T-helper 1 cell treated with Interleukin-12 subunit alpha and Interleukin-12 subunit beta and Interleukin-4 antibody, amounts not matched to agents 30 ng/mL and 1 ng/mL, for 36 hours (primary cell): ENCODE results near the gene HOXD10. TPM values are rescaled to one million over a fixed set of nuclear protein-coding genes. Genes with fewer than 3 reads are reported as not detected.

Experiments
- intact Hi-C: fragments of 100-400 bp; cut with micrococcal nuclease; formaldehyde crosslinking; loops from one replicate; pipeline ENCODE4 v1.15.1; 2024
- total RNA-seq: library from RNA; stranded (reverse); gene quantifications from 2 replicates; pipeline ENCODE4 v1.2.3, GENCODE V29; 2022

HOXD10 gene
- total RNA-seq, 1 donor from 2014 or later = not detected

GRCh38 chr2:176105730-176106580, 10.6 kb upstream of the HOXD10 start:
- intact Hi-C loops = no loop called here

- intact Hi-C loops = no loop called here
Measured at GRCh38 chr2:176106581-176107539, 9.7 kb upstream of the HOXD10 start, which contains the start of gene HOXD11. Gene HOXD11 (plus strand): TSS chr2:176107280. CDS start chr2:176107356, 76 bp downstream.

DNA sequence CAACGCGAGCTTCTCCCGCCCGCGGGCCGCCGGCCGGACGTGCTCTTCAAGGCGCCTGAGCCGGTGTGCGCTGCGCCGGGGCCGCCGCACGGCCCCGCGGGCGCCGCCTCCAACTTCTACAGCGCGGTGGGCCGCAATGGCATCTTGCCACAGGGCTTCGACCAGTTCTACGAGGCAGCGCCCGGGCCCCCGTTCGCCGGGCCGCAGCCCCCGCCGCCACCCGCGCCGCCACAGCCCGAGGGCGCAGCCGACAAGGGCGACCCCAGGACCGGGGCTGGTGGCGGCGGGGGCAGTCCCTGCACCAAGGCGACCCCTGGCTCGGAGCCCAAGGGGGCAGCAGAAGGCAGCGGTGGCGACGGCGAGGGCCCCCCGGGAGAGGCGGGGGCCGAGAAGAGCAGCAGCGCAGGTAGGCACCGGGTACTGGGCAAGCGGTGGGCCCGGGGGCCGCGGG, 8.8 kb upstream of the HOXD10 start:
- intact Hi-C loops = no loop called here

- intact Hi-C loops = loop anchor here (1.0 kb wide), 2 partner anchors 10 to 52 kb away; no protein-coding TSS in a partner anchor
Measured at GRCh38 chr2:176109192-176109901, 7.2 kb upstream of the HOXD10 start.

DNA sequence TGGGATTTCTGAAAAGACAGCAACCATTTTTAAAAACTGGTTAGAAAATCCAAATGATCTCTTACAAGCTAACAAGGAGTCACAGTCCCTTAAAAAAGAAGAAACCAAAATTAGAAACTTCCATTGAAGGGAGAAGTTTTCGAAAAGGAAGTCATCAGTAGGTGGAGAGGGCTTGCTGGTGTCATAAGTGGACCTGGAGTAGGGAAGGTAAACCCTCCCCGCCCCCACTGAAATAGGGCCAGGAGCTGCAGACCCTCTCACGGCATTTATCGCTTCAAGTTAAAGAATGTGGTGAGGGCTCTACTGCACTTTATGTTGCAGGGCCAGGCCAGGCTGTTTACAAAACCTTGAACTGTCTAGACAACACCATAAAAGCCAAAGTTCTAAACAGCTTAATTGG, 6.6 kb upstream of the HOXD10 start:
- intact Hi-C loops = loop anchor here (1.0 to 2.0 kb wide), 4 partner anchors 9 to 51 kb away; no protein-coding TSS in a partner anchor

GRCh38 chr2:176110415-176111308, 5.9 kb upstream of the HOXD10 start:
- intact Hi-C loops = loop anchor here (2.0 kb wide), 2 partner anchors 22 to 32 kb away; no protein-coding TSS in a partner anchor

- intact Hi-C loops = loop anchor here (2.0 kb wide), 2 partner anchors 22 to 32 kb away; no protein-coding TSS in a partner anchor
Measured at GRCh38 chr2:176111309-176111663, 5.3 kb upstream of the HOXD10 start.

- intact Hi-C loops = loop anchor here (2.0 kb wide), 2 partner anchors 21 to 33 kb away; no protein-coding TSS in a partner anchor
Measured at GRCh38 chr2:176111846-176112374, 4.7 kb upstream of the HOXD10 start.

- intact Hi-C loops = no loop called here
Measured at GRCh38 chr2:176112375-176113302, 3.9 kb upstream of the HOXD10 start.

DNA sequence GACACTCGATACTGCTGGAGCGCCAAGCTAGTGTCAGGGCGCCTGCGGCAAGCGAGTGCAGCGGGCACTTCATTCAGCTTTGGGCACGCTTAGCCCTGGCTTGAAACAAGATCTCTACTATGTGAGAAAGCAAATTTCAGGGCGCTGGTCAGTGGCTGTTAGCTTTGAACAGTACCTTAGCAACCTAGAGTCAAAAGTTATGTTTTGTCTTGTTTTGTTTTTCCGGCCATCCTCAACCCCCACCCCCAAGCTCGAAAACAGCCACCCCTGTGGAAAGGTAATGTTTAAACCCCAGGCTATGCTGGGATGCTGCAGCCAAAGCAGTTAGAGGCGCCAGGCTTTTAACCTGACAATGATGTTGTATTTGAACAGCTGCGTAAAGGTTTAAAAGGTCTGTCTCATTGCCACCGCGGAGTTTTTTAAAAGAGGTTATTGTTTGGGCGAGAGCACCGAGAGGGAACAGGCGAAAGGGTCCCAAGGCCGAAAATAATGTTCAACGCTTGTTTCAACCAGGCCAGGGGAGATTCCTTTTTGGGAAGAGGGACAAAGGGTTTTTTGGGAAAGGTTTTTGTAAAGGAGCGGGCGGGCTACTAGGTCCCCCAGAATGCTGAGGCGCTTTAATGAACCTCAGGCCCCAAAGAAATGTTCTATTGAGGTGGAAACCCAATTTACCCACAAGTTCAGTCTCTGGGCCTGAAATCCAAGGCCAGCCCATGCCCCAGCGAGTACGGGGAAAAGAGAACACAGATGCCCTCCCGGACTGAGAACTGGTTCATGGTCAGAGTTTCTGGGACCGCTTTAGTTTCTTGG, 2.3 kb upstream of the HOXD10 start:
- intact Hi-C loops = no loop called here

DNA sequence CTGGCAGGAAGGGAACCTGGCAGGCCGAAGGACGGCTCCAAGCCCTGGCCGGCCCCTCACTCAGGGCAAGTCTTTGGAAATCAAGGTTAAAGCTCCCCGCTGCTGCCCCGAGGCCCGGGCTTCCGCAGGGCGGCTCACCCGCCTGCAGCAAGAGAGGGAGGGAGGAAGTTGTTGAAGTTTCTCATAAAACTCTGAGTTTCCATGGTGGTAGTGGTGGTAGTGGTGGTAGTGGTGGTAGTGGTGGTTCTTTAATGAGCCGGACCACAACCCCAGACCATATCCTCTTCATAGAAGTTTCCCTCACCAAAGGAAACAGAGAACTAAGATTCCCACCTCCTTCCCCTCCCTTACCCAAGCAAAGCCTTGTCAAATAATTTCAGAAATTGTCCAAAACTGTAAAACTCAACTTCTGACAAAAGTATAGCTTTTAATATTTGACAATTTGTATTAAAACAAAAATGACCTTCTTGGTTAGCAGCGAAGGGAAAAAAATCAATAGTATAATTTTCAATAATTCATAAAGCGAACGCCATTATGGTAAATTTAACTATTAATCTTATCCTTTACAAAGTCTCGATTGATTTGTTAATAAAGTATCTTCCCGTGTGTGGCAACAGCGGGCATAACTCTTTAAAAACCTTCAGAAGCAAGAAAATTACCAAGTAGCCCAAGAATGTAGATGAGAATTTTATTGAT, 1.5 kb upstream of the HOXD10 start:
- intact Hi-C loops = no loop called here

GRCh38 chr2:176117162-176117822, 714 bp downstream of the HOXD10 start:
- intact Hi-C loops = no loop called here

GRCh38 chr2:176117823-176118371, 1.3 kb downstream of the HOXD10 start:
- intact Hi-C loops = no loop called here

GRCh38 chr2:176118601-176119339, 2.2 kb downstream of the HOXD10 start:
- intact Hi-C loops = loop anchor here (1.0 kb wide), 1 partner anchor 9 kb away; no protein-coding TSS in a partner anchor
